HG02588 (cell line): ENCODE results near the gene PSMD3.
"Not testable (repeated sequence)": the region's sequence is repeated elsewhere in the genome, so short reads cannot be mapped to it uniquely, and the experiment has no call there.

Experiments used
- ATAC-seq: cut with Tn5 transposase; IDR thresholded peaks from one replicate; pipeline ENCODE4 v1.9.1; 2021; ENCODE audit warnings: mild to moderate bottlenecking, moderate library complexity; ENCODE audit not compliant: unreplicated experiment

PSMD3 gene

DNA sequence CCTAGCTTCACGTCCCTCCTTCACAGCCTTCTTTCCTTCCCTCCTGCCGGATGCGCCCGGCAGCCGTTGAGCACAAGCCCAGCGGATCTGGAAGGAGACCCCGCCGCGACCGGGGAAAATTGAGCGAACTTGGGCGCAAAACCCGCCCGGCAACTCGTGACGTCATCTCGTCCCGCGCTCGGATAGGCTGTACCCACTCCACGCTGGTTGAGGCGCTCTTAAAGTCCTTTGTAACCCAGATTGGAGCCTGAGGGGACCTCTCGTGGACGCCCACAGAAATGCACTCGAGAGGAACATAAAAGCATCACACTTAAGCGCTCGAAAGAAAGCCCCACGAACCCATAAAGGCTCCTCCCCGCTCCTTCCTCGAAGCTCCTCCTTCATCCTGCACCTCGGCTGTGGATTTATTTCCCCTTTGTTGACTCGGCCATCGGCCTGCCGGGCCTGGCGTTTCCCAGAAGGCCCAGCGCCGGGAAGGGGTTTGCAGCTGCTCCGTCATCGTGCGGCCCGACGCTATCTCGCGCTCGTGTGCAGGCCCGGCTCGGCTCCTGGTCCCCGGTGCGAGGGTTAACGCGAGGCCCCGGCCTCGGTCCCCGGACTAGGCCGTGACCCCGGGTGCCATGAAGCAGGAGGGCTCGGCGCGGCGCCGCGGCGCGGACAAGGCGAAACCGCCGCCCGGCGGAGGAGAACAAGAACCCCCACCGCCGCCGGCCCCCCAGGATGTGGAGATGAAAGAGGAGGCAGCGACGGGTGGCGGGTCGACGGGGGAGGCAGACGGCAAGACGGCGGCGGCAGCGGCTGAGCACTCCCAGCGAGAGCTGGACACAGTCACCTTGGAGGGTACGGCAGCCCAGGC lies at the start of gene PSMD3:
Gene PSMD3, plus strand, starts transcription at position 457 of the 856 bp plus-strand sequence. Its CDS starts 164 bp downstream, at position 621.
- peak; percentile 94 for ATAC-seq

DNA sequence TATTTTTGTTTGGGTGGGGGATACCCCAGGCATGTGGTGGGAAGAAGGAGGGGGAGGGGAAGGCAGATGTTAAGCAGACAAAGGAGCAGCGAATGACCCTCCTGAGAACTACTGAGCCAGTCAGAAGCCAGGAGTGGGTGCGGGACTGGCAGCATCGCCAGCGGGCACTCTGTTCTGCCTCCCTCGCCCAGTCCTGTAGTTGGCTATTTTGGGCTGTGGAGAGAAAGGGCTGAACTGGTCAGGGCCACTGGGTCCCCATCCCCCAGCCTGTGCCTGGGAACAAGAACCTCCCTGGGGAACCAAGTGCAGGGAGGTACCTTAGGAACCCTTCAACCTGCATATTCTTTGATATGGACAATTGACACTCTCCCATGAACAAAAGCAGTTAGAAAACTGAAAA lies 46.7 kb upstream of the PSMD3 start:
- ATAC-seq = no peak

DNA sequence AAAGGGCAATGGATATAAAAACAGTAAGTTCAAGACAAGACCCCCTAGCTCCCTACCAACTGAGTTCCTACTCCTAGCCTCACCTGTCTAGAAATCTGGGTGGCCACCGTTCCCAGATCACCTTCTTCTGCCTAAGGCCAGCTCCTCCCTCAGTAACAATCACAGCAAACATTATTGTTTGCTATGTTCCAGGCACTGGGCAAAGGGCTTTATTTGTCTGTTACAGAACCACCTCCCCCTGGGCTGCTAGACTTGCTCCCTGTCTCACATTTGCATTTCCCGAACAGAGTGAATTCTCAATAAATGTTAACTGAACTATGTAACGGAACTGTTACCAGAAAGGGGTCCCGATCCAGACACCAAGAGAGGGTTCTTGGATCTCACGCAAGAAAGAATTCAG lies 46.3 kb upstream of the PSMD3 start:
- no peak for ATAC-seq

DNA sequence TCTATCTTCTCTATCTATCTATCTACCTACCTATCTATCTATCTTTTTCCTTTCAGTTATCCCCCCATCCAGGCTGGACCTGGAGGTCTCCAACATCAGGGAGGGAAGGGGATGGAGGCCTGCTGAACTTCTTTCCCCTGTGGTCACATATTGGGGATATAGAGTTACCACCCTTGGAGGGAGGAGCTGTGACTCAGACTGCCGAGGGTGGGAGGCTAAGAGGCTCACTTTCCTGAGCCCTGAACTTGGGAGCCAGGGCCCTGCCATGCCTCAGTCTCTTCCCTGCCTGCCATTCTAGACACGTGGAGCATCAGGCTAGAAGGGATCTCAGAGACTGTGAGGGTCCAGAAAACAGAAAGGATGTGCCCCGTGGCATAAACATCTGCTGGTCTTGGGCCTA lies 44.7 kb upstream of the PSMD3 start:
- no peak for ATAC-seq

DNA sequence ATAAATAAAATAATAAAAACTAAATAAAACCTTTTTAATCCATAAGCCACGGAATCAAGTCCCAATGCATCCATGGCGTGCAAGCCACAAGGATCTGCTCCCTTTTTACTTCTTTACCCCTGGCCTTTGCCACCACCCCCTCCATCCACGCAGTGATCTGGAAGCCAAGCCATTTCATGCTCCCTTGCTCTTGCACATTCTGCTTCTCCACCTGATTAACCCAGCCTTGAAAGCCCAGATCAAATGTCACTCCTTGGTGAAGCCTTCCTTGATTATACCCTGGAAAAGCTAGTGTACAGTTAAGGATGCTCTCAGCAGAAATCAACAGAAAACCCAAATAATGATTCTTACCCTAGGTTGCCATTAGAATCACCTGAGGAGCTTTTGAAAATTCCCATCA lies 43.2 kb upstream of the PSMD3 start:
- ATAC-seq = no peak

DNA sequence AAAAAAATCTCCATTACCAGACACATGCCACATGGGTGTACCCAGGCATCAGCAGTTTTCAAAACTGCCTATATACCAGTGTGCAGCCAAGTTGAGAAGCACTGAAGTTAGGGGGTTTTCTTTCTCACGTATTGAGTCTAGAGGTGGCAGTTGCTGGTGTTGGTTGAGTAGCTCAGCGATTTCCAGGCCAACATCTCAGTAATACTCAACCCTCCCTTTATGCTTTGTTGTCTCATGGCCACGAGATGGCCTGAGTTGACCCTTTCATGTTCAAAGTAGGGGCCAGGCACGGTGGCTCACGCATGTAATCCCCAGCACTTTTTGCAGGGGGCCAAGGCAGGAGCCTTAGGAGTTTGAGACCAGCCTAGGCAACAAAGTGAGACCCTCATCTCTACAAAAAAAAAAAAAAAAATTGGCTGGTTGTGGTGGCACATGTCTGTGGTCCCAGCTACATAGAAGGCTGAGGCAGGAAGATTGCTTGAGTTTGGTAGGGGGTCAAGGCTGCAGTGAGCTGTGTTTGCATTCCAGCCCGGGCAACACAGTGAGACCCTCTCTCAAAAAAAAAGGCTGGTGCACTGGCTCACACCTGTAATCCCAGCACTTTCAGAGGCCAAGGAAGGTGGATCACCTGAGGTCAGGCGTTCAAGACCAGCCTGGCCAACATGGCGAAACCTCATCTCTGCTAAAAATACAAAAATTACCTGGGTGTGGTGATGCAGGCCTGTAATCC lies 42.3 kb upstream of the PSMD3 start:
- no peak for ATAC-seq

DNA sequence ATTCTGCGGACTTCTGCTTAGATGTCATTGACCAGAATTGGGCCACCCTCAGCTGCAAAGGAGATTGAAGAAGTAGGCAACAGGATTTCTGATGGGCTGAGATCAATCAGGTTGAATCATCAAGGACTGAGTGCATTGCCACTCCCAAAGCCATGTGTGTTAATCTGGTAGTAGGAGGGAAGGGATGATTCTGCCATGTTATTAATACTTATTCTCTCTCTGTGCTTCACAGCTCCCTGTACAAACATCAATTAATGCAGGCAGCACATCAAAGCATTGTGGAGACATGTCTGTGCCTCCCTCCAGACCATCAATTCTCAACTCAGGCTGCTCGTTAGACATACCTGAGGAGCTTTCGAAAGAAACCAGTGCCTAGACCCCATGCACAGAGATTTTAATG lies 41.5 kb upstream of the PSMD3 start:
- ATAC-seq = no peak

DNA sequence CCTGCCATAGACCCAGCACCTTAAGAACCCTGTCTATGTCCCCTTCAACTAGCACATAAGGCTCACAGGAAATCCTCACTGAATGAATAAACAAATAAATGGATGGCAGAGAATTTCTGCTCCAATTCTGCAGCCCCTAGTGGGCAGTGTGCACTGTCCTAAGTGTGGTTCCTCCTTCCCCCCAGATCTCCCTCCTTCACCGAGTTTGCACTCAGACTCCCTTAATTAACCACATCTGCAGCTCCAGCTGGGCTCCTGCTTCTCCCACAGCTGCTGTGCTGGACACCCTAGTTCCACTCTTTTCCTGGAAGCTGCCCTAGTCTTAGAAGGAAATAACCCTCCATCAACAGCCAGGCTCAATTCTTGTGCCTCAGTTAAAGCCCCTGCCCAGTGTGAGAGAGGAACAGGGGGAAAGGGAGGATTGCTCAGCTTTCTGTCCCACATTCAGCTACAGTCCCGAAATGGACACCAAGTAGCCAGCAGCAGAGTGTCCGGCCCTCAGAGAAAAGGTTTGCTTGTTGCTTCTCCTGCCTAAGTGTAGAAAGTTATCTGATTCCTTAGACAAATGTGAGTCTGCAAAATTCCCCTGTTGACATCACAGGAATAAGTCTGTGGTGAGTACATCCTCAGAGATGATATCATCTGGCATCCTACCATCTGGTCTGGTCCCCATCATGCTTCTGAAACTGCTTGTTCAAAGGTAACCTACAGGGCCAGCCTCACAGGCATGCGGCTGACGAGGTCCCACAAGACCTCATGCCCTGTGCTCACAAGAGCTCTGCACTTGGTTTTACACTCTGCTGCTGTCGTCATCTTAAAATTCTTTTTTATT lies 40.8 kb upstream of the PSMD3 start:
- ATAC-seq = peak; percentile 74

DNA sequence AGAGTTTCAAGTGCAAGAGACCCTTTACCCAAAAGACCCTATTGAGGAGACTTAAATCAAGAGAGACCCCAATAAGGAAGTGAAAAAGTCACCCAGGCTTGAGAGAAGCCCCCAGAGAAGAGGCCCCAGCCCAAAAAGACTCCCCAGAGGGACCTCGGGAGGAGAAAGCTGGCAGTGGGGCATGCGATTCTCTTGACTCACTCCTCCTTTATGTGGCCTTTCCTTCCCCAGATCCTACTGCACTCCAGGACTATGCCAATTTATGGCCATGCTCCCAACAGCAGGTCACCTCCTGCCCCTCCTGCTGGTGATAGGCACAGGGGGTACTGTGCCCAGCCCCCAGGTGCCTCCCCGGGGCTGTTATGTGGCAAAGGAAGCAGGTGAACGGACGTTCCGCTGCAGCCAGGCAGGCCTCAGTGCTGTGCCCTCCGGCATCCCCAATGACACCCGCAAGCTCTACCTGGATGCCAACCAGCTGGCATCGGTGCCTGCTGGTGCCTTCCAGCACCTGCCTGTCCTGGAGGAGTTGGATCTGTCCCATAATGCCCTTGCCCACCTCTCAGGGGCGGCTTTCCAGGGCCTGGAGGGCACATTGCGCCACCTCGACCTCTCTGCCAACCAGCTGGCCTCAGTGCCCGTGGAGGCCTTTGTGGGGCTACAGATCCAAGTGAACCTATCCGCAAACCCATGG lies 36.8 kb upstream of the PSMD3 start:
- ATAC-seq = no peak

DNA sequence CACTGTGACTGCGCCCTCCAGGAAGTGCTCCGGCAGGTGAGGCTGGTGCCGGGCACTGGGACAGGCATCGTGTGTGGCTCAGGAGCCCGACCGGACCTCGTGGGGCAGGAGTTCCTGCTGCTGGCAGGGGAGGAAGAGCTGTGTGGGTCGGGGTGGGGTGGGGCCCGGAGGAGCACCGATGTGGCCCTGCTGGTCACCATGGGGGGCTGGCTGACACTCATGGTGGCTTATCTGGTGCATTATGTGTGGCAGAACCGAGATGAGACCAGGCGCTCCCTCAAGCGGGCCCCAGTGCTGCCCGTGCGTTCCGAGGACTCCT lies 36.3 kb upstream of the PSMD3 start:
- ATAC-seq = no peak

DNA sequence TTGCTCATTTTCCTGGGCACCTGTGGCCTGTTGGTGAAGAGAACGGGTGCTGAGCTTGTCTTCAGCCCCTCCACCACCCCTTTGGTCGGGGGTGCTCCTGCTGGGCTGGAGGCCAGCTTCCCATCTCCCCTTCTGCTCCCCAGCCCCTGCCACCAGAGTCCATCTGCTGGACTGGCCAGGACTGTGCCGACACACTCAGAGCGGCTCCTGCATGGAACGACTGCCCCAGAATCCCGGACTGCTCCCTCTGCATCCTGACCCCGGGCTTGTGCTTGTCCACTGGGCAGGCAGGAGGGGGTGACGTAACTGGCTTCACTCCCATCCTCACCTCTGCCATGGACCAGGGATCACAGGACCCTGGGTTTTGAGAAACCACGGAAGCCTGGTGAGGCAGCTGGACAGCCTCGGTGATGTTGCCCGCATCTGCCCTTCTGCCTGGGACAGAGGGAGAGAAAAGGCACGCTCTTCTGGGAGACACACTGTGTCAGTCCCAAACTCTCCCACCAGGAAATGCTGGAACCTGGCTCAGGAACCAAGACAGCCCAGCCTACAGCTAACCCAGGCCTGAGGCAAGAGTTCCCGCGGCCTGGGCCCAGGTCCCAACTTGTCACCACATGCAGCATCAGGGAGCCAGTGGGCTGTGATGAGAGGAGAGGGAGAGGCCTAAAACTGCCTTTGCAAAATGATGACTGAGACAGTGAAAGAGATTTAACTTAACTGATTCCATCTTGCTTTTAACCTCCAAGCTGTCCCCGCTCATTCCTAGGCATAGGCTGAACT lies 33.9 kb upstream of the PSMD3 start:
- no peak for ATAC-seq

DNA sequence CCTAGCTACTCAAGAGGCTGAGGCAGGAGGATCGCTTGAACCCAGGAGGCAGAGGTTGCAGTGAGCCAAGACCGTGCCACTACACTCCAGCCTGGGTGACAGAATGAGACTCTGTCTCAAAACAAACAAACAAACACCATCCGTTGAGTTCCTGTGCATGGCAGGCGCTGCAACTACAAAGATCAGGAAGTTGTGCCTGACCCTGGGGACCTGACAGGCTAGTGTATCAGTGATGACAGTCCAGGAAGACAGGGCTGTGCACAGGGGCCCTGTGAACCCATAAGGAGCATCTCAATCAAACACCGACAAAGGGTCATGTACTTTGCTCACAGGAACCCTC lies 32.1 kb upstream of the PSMD3 start:
- not testable (repeated sequence) for ATAC-seq

DNA sequence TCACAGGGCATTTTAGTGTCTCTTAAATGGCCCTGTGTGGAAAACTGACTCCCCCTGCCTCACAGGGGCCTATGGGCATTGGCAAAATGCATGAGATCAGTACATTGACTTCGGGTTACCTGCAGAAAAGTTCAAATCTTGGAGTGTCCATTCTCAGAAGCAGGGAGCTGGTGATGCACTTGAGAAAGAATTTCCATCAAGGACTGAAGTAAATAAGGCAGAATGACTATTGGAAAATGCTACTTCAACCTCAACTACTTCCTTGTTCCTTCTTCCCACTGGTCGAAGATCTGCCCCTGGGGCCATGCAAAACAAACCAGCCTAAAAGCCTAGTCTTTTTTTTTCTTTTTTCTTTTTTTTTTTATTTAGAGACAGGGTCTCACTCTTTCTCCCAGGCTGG lies 31.6 kb upstream of the PSMD3 start:
- ATAC-seq = no peak

DNA sequence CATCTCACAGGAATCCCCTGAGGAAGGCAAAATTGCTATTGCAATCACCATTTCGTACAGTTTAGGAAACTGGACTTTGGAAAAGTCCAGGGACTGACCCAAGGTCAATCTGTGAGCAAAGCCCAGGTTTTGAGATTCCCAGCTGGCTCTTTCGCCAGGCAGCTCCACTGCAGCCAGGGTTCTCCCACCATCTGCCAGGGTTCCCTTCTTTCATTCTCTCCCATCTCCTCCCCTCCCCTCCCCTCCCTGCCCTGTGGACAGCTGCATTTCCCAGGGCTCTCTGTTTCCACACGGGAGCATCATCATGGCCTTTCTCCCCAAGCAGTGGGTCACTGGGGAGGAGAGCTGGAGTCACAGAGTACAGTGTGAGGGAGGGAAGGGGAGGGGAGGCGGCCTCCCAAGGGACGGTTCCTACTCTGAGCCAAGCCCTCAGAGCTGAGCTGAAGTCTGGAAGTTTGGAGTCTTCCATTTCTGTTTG lies 29.7 kb upstream of the PSMD3 start:
- no peak for ATAC-seq

DNA sequence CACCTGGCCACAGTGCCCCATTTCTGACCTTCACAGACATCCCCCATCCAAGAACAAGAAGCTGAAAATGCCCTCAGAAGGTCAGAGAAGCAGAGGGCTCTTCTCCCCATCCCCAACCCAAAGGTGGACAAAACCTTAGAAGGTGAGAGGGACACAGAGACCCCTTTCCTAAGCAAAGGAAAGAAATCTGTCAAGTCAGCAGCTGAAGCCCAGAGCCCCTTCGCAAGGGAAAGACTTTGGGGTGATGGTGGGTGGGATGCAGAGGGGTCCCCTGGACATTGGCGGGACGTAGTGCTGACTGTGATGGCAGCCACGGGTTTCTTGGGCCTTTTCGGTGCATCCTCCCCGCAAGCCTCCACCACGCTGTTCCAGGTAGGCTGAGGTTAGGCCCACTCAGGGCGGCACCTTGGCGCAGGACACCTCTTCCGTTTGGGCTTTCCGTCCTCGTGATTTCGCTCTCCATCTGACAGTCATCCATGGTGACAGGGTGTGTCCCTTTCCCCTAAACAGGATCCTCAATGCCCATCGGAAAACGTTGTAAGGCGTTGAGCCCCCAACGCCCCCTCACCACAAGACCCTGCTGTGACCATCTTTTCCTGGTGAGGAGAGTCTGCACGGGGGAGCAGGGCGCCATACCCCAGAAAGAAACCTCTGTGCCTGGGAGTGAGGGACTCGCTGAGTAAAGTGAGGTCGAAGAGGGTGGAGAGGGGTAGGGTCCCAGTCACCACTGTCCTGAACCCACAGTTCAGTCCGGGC lies 28.5 kb upstream of the PSMD3 start:
- ATAC-seq = no peak

DNA sequence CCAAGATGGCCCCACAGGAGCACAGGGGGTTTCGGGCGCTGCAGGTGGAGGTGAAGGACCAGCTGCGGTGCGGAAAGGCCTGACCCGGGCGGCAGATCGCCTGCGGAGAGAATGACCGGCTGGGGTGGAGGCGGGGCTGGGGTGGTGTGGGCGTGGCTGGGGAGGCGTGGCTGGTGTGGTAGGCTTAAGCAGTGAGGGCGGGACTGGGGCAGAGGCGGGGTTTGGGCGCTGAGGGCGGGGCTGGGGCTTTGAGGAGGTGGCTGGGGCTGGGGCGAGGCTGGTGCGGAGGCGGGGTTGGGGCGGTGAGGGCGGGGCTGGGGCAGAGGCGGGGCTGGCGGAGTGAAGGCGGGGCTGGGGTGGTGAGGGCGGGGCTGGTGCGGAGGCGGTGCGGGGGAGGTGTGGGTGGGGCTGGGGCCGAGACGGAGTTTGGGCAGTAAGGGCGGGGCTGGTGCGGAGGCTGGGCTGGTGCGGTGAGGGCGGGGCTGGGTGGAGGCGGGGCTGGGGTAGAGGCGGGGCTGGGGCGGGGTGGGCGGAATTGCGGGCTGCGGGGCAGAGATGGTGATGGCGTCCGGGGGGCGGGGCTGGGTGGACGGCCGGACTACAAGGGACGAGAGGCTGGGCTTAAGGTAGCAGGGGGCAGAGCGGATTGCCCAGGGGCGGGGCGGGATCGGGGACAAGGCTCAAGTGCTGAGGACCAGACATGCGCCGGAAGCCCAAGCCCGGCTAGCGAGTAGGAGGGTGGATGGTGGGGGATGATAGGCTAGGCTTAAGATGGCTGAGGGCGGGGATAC lies 27.7 kb upstream of the PSMD3 start:
- peak; percentile 73 for ATAC-seq

DNA sequence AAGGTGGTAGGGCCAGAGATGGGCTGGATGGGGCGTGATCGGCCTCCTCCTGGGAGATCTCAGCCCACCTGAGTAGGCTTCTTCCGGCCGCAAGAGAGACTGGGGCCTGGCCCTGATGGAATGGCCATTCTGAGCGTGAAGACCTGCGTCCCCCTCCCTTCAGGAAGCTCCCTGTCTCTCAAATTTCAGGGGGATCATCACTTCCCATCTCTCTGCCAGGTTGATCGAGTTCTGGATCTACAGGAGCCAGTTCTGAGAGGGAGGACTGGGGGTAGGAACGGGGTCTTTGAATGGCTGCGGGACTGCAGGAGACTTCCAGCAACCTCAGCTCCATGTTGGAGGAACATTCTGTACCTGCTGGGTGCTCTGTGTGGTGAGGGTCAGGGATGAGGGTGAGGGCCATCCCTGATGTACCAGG lies 27.1 kb upstream of the PSMD3 start:
- ATAC-seq = no peak

DNA sequence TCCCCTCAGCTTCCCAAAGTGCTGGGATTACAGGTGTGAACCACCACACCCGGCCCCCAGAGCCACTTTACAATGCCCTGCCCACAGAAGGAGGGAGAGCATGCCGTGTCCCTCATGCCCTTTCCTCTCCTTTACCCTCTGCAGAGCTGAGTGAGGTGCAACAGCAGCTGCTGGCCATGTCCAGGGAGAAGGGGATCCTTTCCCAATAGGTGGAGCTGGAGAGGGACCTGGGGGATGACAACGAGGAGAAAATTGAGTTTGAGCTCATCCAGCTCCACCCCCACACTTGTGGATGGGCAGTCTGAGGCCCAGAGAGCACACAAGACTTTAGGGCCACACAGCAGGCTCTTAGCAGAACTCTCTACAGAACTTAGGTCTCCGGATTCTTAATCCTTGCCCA lies 25.7 kb upstream of the PSMD3 start:
- no peak for ATAC-seq
